Immature natural killer cell (primary cell): ENCODE measurements around the gene KANSL2. TPM values are rescaled to one million over a fixed set of nuclear protein-coding genes. Genes with fewer than 3 reads are reported as not detected.
"Not testable (repeated sequence)": the region's sequence is repeated elsewhere in the genome, so short reads cannot be mapped to it uniquely, and the experiment has no call there.

Source experiments
- DNase-seq, 3 donors: peaks; one replicate each; pipeline ENCODE4 v3.0.0; 2022; ENCODE audit warnings: mixed read lengths in 1 of 3
- H3K27ac Mint-ChIP-seq, 6 donors: one replicate each; pipeline ENCODE4 v1.8.0; 2020; ENCODE audit warnings: mixed read lengths in 6 of 6, mild to moderate bottlenecking in 5 of 6, inconsistent platforms in 4 of 6, moderate library complexity in 3 of 6
- H3K27me3 Mint-ChIP-seq, 3 donors: one replicate each; pipeline ENCODE4 v1.8.0; 2020 to 2021; ENCODE audit warnings: low read depth in 3 of 3, mild to moderate bottlenecking in 3 of 3, mixed read lengths in 3 of 3, moderate library complexity in 3 of 3, inconsistent platforms in 1 of 3
- H3K36me3 Mint-ChIP-seq, 3 donors: one replicate each; pipeline ENCODE4 v1.8.0; 2020; ENCODE audit warnings: mixed read lengths in 3 of 3, inconsistent platforms in 2 of 3, mild to moderate bottlenecking in 2 of 3
- H3K4me1 Mint-ChIP-seq, 2 donors: one replicate each; pipeline ENCODE4 v1.8.0; 2020; ENCODE audit warnings: inconsistent platforms in 2 of 2, mild to moderate bottlenecking in 2 of 2, mixed read lengths in 2 of 2, moderate library complexity in 1 of 2
- H3K4me3 Mint-ChIP-seq, 5 donors: one replicate each; pipeline ENCODE4 v1.8.0; 2020; ENCODE audit warnings: mild to moderate bottlenecking in 5 of 5, mixed read lengths in 5 of 5, inconsistent platforms in 3 of 5, moderate library complexity in 3 of 5
- H3K9me3 Mint-ChIP-seq, 6 donors: one replicate each; pipeline ENCODE4 v1.8.0; 2020; ENCODE audit warnings: mild to moderate bottlenecking in 6 of 6, mixed read lengths in 6 of 6, inconsistent platforms in 4 of 6, moderate library complexity in 3 of 6
- polyA plus RNA-seq, 3 donors: library from polyadenylated mRNA; unstranded; fragments of 300-500 nt; fragmentation: Illumina TruSeq; gene quantifications; one replicate each; pipeline ENCODE4 v1.2.3, GENCODE V29; 2021

The KANSL2 gene
- polyA plus RNA-seq, 3 donors from 2014 or later: 36.7 to 51.4 (median 40.1) TPM

DNA sequence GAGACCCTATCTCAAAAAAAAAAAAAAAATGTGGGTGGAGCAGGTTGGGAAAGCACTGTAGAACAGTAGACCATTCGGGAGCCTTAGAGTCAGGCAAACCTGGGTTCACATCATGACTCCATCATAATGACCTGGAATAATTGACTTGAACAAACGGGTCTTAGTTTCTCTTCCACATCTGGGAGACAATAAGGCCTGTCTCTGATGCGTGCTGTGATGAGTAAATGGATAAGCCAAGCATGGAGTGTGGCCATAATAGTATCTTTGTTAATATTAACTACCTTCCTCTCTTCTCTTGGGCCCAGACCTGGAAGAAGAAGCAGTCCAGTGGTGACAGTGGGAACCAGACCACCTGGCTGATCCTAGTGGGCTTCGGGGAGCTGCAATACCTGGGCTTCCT lies 54.5 kb downstream of the KANSL2 start:
- Mint-ChIP-seq H3K4me1 (no peaks in the 10 kb centered on the region), H3K36me3 (no peaks in the 10 kb centered on the region), H3K9me3 (no peaks in the 10 kb centered on the region), H3K27me3 (peaks cover 7 to 16% (median 7%) of the 10 kb centered on the region in 3 donors), H3K27ac (no peak overlapping the region), H3K4me3 (no peak overlapping the region)
- DNase-seq: no peak

GRCh38 chr12:48622997-48623396 lies 59.0 kb downstream of the KANSL2 start:
- not testable (repeated sequence) for H3K9me3 Mint-ChIP-seq, DNase-seq, H3K4me3 Mint-ChIP-seq, H3K4me1 Mint-ChIP-seq, H3K36me3 Mint-ChIP-seq, H3K27ac Mint-ChIP-seq
- H3K27me3 Mint-ChIP-seq: peaks cover 4 to 23% (median 10%) of the 10 kb centered on the region in 3 donors

- Mint-ChIP-seq H3K36me3 (peaks cover 0 to 6% (median 4%) of the 10 kb centered on the region in 3 donors), H3K27ac (no peak overlapping the region), H3K27me3 (peaks cover 7 to 19% (median 9%) of the 10 kb centered on the region in 3 donors), H3K4me1 (no peaks in the 10 kb centered on the region), H3K4me3 (no peak overlapping the region), H3K9me3 (peaks cover 0 to 10% (median 6%) of the 10 kb centered on the region in 6 donors)
- DNase-seq: peak; percentile 49 to 66 (median 56)
These were observed 63.5 kb downstream of the KANSL2 start for GRCh38 chr12:48618541-48618940.

- Mint-ChIP-seq H3K27ac (no peak overlapping the region), H3K36me3 (peaks cover 0 to 6% (median 4%) of the 10 kb centered on the region in 3 donors), H3K9me3 (peaks cover 4 to 22% (median 14%) of the 10 kb centered on the region in 6 donors), H3K4me1 (no peaks in the 10 kb centered on the region), H3K27me3 (peaks cover 5 to 21% (median 10%) of the 10 kb centered on the region in 3 donors), H3K4me3 (no peak overlapping the region)
- DNase-seq: no peak
These were observed 66.4 kb downstream of the KANSL2 start for GRCh38 chr12:48615681-48616080.

- Mint-ChIP-seq H3K36me3 (peaks cover 0 to 6% (median 4%) of the 10 kb centered on the region in 3 donors), H3K4me1 (no peaks in the 10 kb centered on the region), H3K4me3 (no peak overlapping the region), H3K9me3 (peaks cover 4 to 22% (median 14%) of the 10 kb centered on the region in 6 donors), H3K27me3 (peaks cover 3 to 18% (median 6%) of the 10 kb centered on the region in 3 donors), H3K27ac (no peak overlapping the region)
- DNase-seq: no peak
These were observed 68.7 kb downstream of the KANSL2 start for GRCh38 chr12:48613321-48613720.

Other genes with a start within 250 kb of the KANSL2 start
- not detected for gene ANP32D, start 209.7 kb downstream of the KANSL2 start, polyA plus RNA-seq
- not detected for gene C12orf54, start 199.7 kb downstream of the KANSL2 start, polyA plus RNA-seq
- gene OR8S1, start 156.6 kb downstream of the KANSL2 start, polyA plus RNA-seq: not detected
- gene LALBA, start 112.2 kb downstream of the KANSL2 start, polyA plus RNA-seq: not detected
- gene CCNT1, start 34.5 kb upstream of the KANSL2 start, polyA plus RNA-seq: 10 to 100 TPM in 1 of 3 donors, 1 to 10 TPM in 2; 5.5 to 27.1 (median 9.6) TPM
- gene ADCY6, start 106.9 kb upstream of the KANSL2 start, polyA plus RNA-seq: not detected
- gene CACNB3, start 136.3 kb upstream of the KANSL2 start, polyA plus RNA-seq: 1 to 10 TPM in 2 of 3 donors, under 1 TPM in 1; 0.66 to 2.1 (median 1.4) TPM
- gene DDX23, start 169.9 kb upstream of the KANSL2 start, polyA plus RNA-seq: 10 to 100 TPM; 27.7 to 76.6 (median 37.7) TPM
- 1 to 10 TPM in 1 of 3 donors, under 1 TPM in 1, not detected in 1; 0.63 to 1.7 TPM for gene RND1, start 183.6 kb upstream of the KANSL2 start, polyA plus RNA-seq
- gene FKBP11, start 243.3 kb upstream of the KANSL2 start, polyA plus RNA-seq: 100 to 1,000 TPM; 195 to 241 (median 226) TPM